Measurements from ENCODE around the gene GPR137B.

- TF ChIP-seq CTCF (IDR thresholded peaks at IDR 0.05), result no peak
- TF ChIP-seq ZFX (IDR thresholded peaks at IDR 0.05; ENCODE audit: borderline replicate concordance), result no peak
These were observed 35.0 kb upstream of the GPR137B start for GRCh38 chr1:236107121-236107907.
